SK-N-SH treated with all-trans-retinoic acid at 6 μM for 48 hours (cell line): ENCODE data around the gene ZNF524.

Experiments
- ATAC-seq: fragments of 200-7000 bp; cut with Tn5 transposase; 3 replicates; pipeline ENCODE4 v1.9.1; 2020; ENCODE audit warnings: mild to moderate bottlenecking, moderate library complexity
- ARNTL ChIP-seq: fragments of 450-650 bp; formaldehyde crosslinking; IDR thresholded peaks from 2 replicates; pipeline ENCODE4 v1.5.0; 2020; ENCODE audit warnings: low read depth, mild to moderate bottlenecking, moderate library complexity, borderline replicate concordance
- BACH2 ChIP-seq: fragments of 250-450 bp; sonication (Bioruptor Pico); IDR thresholded peaks from 2 replicates; pipeline ENCODE4 v1.9.0; 2021; ENCODE audit warnings: mild to moderate bottlenecking, borderline replicate concordance
- CREB5 ChIP-seq: fragments of 250-450 bp; sonication (Bioruptor Pico); IDR thresholded peaks from 2 replicates; pipeline ENCODE4 v1.5.1; 2020; ENCODE audit warnings: low read depth, mild to moderate bottlenecking, moderate library complexity
- CSDC2 ChIP-seq: fragments of 250-450 bp; sonication (Bioruptor Pico); IDR thresholded peaks from 2 replicates; pipeline ENCODE4 v1.5.0; 2020; ENCODE audit warnings: mild to moderate bottlenecking, moderate library complexity
- CSRNP3 ChIP-seq: fragments of 250-450 bp; sonication (Bioruptor Pico); IDR thresholded peaks from 2 replicates; pipeline ENCODE4 v1.5.1; 2021; ENCODE audit warnings: mild to moderate bottlenecking, moderate library complexity
- ESRRG ChIP-seq: fragments of 250-450 bp; sonication (Bioruptor Pico); IDR thresholded peaks from 2 replicates; pipeline ENCODE4 v1.6.1; 2021; ENCODE audit warnings: mild to moderate bottlenecking
- GLIS3 ChIP-seq: fragments of 250-450 bp; sonication (Bioruptor Pico); IDR thresholded peaks from 2 replicates; pipeline ENCODE4 v1.5.0; 2020; ENCODE audit warnings: mild to moderate bottlenecking, moderate library complexity
- ISL1 ChIP-seq: fragments of 250-450 bp; sonication (Bioruptor Pico); IDR thresholded peaks from 2 replicates; pipeline ENCODE4 v2.1.2; 2022; ENCODE audit warnings: mild to moderate bottlenecking, moderate library complexity
- OSR1 ChIP-seq: fragments of 250-450 bp; sonication (Bioruptor Pico); IDR thresholded peaks from 2 replicates; pipeline ENCODE4 v1.8.0; 2022; ENCODE audit warnings: moderate library complexity, mild to moderate bottlenecking, inconsistent platforms
- PATZ1 ChIP-seq: fragments of 250-450 bp; sonication (Bioruptor Pico); IDR thresholded peaks from 2 replicates; pipeline ENCODE4 v1.8.0; 2020; ENCODE audit warnings: mild to moderate bottlenecking, moderate library complexity, borderline replicate concordance
- POU6F1 ChIP-seq: fragments of 250-450 bp; sonication (Bioruptor Pico); IDR thresholded peaks from 2 replicates; pipeline ENCODE4 v1.8.0; 2021; ENCODE audit warnings: low read depth, mild to moderate bottlenecking, moderate library complexity, borderline replicate concordance
- RARB ChIP-seq: fragments of 250-450 bp; sonication (Bioruptor Pico); IDR thresholded peaks from 2 replicates; pipeline ENCODE4 v1.8.0; 2021; ENCODE audit warnings: mild to moderate bottlenecking, moderate library complexity
- TCF4 ChIP-seq: fragments of 250-450 bp; sonication (Bioruptor Pico); IDR thresholded peaks from 2 replicates; pipeline ENCODE4 v1.8.0; 2021; ENCODE audit warnings: mild to moderate bottlenecking, moderate library complexity, borderline replicate concordance
- TSHZ2 ChIP-seq: fragments of 250-450 bp; sonication (Bioruptor Pico); IDR thresholded peaks from 2 replicates; pipeline ENCODE4 v1.5.0; 2020; ENCODE audit warnings: mild to moderate bottlenecking, moderate library complexity
- ZC3H10 ChIP-seq: fragments of 250-450 bp; sonication (Bioruptor Pico); IDR thresholded peaks from 2 replicates; pipeline ENCODE4 v1.5.1; 2021; ENCODE audit warnings: mild to moderate bottlenecking, moderate library complexity
- ZFP3 ChIP-seq: fragments of 250-450 bp; sonication (Bioruptor Pico); IDR thresholded peaks from 2 replicates; pipeline ENCODE4 v1.5.0; 2020; ENCODE audit warnings: mild to moderate bottlenecking, moderate library complexity
- ZFP30 ChIP-seq: fragments of 450-650 bp; formaldehyde crosslinking; IDR thresholded peaks from 2 replicates; pipeline ENCODE4 v1.5.0; 2022; ENCODE audit warnings: mild to moderate bottlenecking, moderate library complexity
- ZNF565 ChIP-seq: fragments of 450-650 bp; formaldehyde crosslinking; conservative IDR thresholded peaks from 2 replicates; pipeline ENCODE4 v1.5.0; 2020; ENCODE audit warnings: low read depth, mild to moderate bottlenecking, moderate library complexity
- ZNF70 ChIP-seq: fragments of 450-650 bp; formaldehyde crosslinking; IDR thresholded peaks from 2 replicates; pipeline ENCODE4 v1.5.0; 2020; ENCODE audit warnings: mild to moderate bottlenecking, moderate library complexity
- ZNF8 ChIP-seq: fragments of 450-650 bp; formaldehyde crosslinking; IDR thresholded peaks from 2 replicates; pipeline ENCODE4 v1.5.0; 2020; ENCODE audit warnings: mild to moderate bottlenecking, moderate library complexity

The ZNF524 gene

GRCh38 chr19:55617426-55617825, 17.3 kb downstream of the ZNF524 start:
- ATAC-seq: no peak
- TF ChIP-seq ARNTL (CRISPR knock-in tag) (no peak), CSRNP3 (no peak), PATZ1 (no peak), POU6F1 (CRISPR knock-in tag) (no peak), RARB (CRISPR knock-in tag) (no peak), ZNF565 (CRISPR knock-in tag) (no peak), OSR1 (CRISPR knock-in tag) (no peak), TCF4 (CRISPR knock-in tag) (no peak), ZNF8 (CRISPR knock-in tag) (no peak), ZC3H10 (CRISPR knock-in tag) (no peak), BACH2 (CRISPR knock-in tag) (no peak), ZFP3 (no peak), TSHZ2 (CRISPR knock-in tag) (no peak), ZNF70 (no peak), ESRRG (CRISPR knock-in tag) (no peak), CSDC2 (CRISPR knock-in tag) (no peak), GLIS3 (no peak), ISL1 (CRISPR knock-in tag) (no peak)

GRCh38 chr19:55618426-55618825, 18.3 kb downstream of the ZNF524 start:
- no peak for ATAC-seq
- TF ChIP-seq ESRRG (CRISPR knock-in tag): no peak

GRCh38 chr19:55619286-55619685, 19.2 kb downstream of the ZNF524 start:
- no peak for ATAC-seq
- TF ChIP-seq POU6F1 (CRISPR knock-in tag): no peak

GRCh38 chr19:55620410-55621204, 20.5 kb downstream of the ZNF524 start:
- no peak for ATAC-seq
- no peak for TF ChIP-seq ZFP30 (CRISPR knock-in tag)
- no peak for TF ChIP-seq CSRNP3
- no peak for TF ChIP-seq CREB5 (CRISPR knock-in tag)
- no peak for TF ChIP-seq ZNF565 (CRISPR knock-in tag)
- TF ChIP-seq ZFP3: no peak
- TF ChIP-seq CSDC2 (CRISPR knock-in tag): no peak
- TF ChIP-seq PATZ1: no peak
- no peak for TF ChIP-seq ISL1 (CRISPR knock-in tag)
- no peak for TF ChIP-seq ARNTL (CRISPR knock-in tag)
- TF ChIP-seq ZC3H10 (CRISPR knock-in tag): no peak
